Measurements from ENCODE around the gene IL6ST.

GRCh38 chr5:55892479-55892878 is 102.3 kb downstream of the IL6ST start:
- TF ChIP-seq RAD21 (IDR thresholded peaks at IDR 0.05) (no peak), ATF3 (IDR thresholded peaks at IDR 0.05) (no peak), EGR1 (IDR thresholded peaks at IDR 0.05; ENCODE audit: low read depth in 2 of 2) (no peak), JUND (IDR thresholded peaks at IDR 0.05) (no peak), CTCF (IDR thresholded peaks at IDR 0.05; ENCODE audit: low read depth, low read length, missing input control) (no peak), REST (IDR thresholded peaks at IDR 0.05) (no peak), TAF1 (conservative IDR thresholded peaks at IDR 0.05) (no peak), SP1 (IDR thresholded peaks at IDR 0.05) (no peak), FOXA1 (IDR thresholded peaks at IDR 0.05) (no peak), MAX (IDR thresholded peaks at IDR 0.05) (no peak)

All from liver (tissue), 3 donors.